GM19455 (cell line): ENCODE measurements around the gene GRM8.
A peak's percentile ranks its signal among the peaks of the same experiment; 100 is the strongest.

ENCODE experiments used
- ATAC-seq: cut with Tn5 transposase; IDR thresholded peaks from one replicate; pipeline ENCODE4 v1.9.1; 2021; ENCODE audit not compliant: unreplicated experiment

Gene GRM8

GRCh38 chr7:126453104-126453503, 799.6 kb downstream of the GRM8 start:
- ATAC-seq: no peak

GRCh38 chr7:126450269-126450671, 802.5 kb downstream of the GRM8 start:
- ATAC-seq: peak; percentile 97

GRCh38 chr7:126449611-126450268, 803.0 kb downstream of the GRM8 start:
- ATAC-seq: peak; percentile 4

- ATAC-seq: no peak
Observed at GRCh38 chr7:126447984-126448383, 804.8 kb downstream of the GRM8 start.

- ATAC-seq: no peak
Observed at GRCh38 chr7:126445991-126446390, 806.8 kb downstream of the GRM8 start.

GRCh38 chr7:126443951-126444350, 808.8 kb downstream of the GRM8 start:
- ATAC-seq: no peak

- ATAC-seq: no peak
Observed at GRCh38 chr7:126442908-126443307, 809.8 kb downstream of the GRM8 start.

- ATAC-seq: no peak
Observed at GRCh38 chr7:126441745-126442144, 811.0 kb downstream of the GRM8 start.

GRCh38 chr7:126440542-126440941, 812.2 kb downstream of the GRM8 start:
- no peak for ATAC-seq

GRCh38 chr7:126436213-126436868, 816.4 kb downstream of the GRM8 start:
- no peak for ATAC-seq

- no peak for ATAC-seq
Observed at GRCh38 chr7:126426652-126427051, 826.1 kb downstream of the GRM8 start.

- no peak for ATAC-seq
Observed at GRCh38 chr7:126424985-126425384, 827.8 kb downstream of the GRM8 start.

GRCh38 chr7:126419047-126419446, 833.7 kb downstream of the GRM8 start:
- ATAC-seq: no peak

- ATAC-seq: no peak
Observed at GRCh38 chr7:126411821-126412383, 840.8 kb downstream of the GRM8 start.

GRCh38 chr7:126411032-126411820, 841.5 kb downstream of the GRM8 start:
- no peak for ATAC-seq

GRCh38 chr7:126403040-126403439, 849.7 kb downstream of the GRM8 start:
- no peak for ATAC-seq

- no peak for ATAC-seq
Observed at GRCh38 chr7:126401918-126402317, 850.8 kb downstream of the GRM8 start.

GRCh38 chr7:126398851-126399529, 853.8 kb downstream of the GRM8 start:
- no peak for ATAC-seq

GRCh38 chr7:126398285-126398684, 854.5 kb downstream of the GRM8 start:
- no peak for ATAC-seq

- no peak for ATAC-seq
Observed at GRCh38 chr7:126394406-126394805, 858.3 kb downstream of the GRM8 start.
